ENCODE data around the gene KLHDC7B.

GRCh38 chr22:50578776-50579310 lies 33.1 kb downstream of the KLHDC7B start:
- TF ChIP-seq CTCF (IDR thresholded peaks at IDR 0.05; ENCODE audit: low read depth, low read length) (no peak), EZH2phosphoT487 (IDR thresholded peaks at IDR 0.05; ENCODE audit: low read depth) (no peak)

All from OCI-LY3 (cell line).